Lower leg skin (tissue), 4 donors: Measurements from ENCODE around the gene EML5. TPM values are rescaled to one million over a fixed set of nuclear protein-coding genes. Genes with fewer than 3 reads are reported as not detected.

Experiments
- DNase-seq, 2 donors: peaks; one replicate each; pipeline ENCODE4 v3.0.0-alpha.2; 2019; ENCODE audit warnings: low spot score in 2 of 2
- H3K4me3 ChIP-seq: fragments of 200-600 bp; sonication (generic); 2 replicates; pipeline ENCODE4 v1.5.1; 2017; ENCODE audit warnings: mild to moderate bottlenecking, low read depth; ENCODE audit not compliant: poor library complexity, severe bottlenecking
- POLR2A ChIP-seq, 2 donors: fragments of 450-650 bp; IDR thresholded peaks; one replicate each; pipeline ENCODE4 v1.6.1; 2016 to 2017; ENCODE audit warnings: antibody characterized with exemption in 2 of 2, mild to moderate bottlenecking in 1 of 2, moderate library complexity in 1 of 2
- WGBS, 2 donors: methylation state at CpG; one replicate each; pipeline ENCODE4 v1.1.5; 2018; 5-methylcytosine and 5-hydroxymethylcytosine counted together
- intact Hi-C: fragments of 100-400 bp; cut with DNase I; formaldehyde crosslinking; loops from one replicate; pipeline ENCODE4 v1.15.0; 2023; ENCODE audit warnings: low total_unique reads
- total RNA-seq, 4 donors: library from RNA; depleted of rRNA; stranded (reverse); fragments of >200 nt; gene quantifications; one replicate each; pipeline ENCODE4 v1.1.0, GENCODE V29; 2016
- TF ChIP-seq, protein P1 (sequence below), 3 donors: fragments of 450-650 bp; IDR thresholded peaks; one replicate each; pipeline ENCODE4 v1.5.1; 2016; ENCODE audit warnings: antibody characterized with exemption in 3 of 3, mild to moderate bottlenecking in 3 of 3, moderate library complexity in 2 of 3

The EML5 gene
- total RNA-seq, 4 donors from 2014 or later: 0.17 to 0.62 (median 0.56) TPM

DNA sequence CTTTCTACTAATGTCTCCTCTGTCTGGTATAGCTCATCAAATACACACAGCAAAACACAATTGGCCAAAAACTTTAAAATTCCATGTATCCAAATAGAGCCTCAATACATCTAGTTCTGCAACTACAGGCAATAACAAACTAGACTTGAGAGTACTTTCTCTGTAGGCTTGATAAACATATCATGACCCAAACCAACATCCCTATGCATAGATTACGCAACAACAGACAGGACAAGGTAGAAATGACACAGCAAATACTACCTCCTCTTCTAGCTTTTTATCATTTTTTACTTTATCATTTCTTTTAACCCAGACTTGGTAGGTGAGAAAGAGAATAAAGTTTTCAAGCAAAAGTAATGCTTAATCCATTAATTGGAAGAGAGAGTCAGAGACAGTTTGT is 41.8 kb downstream of the EML5 start:
- no peak overlapping the region for H3K4me3 ChIP-seq
- intact Hi-C loops: no loop called here
- WGBS, 2 donors: 98 to 100% methylated on average over 1 of the region's 1 CpG
- no peak for TF ChIP-seq POLR2A (IDR thresholded peaks at IDR 0.05)
- TF ChIP-seq, protein P1, sequence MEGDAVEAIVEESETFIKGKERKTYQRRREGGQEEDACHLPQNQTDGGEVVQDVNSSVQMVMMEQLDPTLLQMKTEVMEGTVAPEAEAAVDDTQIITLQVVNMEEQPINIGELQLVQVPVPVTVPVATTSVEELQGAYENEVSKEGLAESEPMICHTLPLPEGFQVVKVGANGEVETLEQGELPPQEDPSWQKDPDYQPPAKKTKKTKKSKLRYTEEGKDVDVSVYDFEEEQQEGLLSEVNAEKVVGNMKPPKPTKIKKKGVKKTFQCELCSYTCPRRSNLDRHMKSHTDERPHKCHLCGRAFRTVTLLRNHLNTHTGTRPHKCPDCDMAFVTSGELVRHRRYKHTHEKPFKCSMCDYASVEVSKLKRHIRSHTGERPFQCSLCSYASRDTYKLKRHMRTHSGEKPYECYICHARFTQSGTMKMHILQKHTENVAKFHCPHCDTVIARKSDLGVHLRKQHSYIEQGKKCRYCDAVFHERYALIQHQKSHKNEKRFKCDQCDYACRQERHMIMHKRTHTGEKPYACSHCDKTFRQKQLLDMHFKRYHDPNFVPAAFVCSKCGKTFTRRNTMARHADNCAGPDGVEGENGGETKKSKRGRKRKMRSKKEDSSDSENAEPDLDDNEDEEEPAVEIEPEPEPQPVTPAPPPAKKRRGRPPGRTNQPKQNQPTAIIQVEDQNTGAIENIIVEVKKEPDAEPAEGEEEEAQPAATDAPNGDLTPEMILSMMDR (IDR thresholded peaks at IDR 0.05): no peak
- DNase-seq: no peak

DNA sequence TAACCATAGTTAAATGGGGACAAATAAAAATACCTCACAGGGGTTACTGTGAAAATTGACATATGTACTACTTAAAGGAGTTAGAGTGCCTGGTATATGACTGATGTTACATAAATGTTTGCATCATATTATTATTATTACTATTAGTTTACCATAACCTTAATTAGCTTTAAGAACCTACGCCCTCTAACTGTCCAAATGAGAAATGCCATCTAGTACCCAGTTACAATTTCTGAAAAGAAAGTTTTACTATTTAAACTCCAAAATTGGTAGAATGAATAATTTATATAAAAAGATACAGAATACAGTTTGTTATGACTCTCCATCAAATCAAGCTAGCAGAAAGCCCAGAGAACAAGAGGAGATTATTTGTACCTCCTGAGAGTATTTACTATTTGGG is 42.3 kb downstream of the EML5 start:
- TF ChIP-seq, protein P1 (IDR thresholded peaks at IDR 0.05): no peak
- TF ChIP-seq POLR2A (IDR thresholded peaks at IDR 0.05): no peak
- no peak overlapping the region for H3K4me3 ChIP-seq
- 79 to 85% methylated on average over 1 of the region's 1 CpG for WGBS, 2 donors
- intact Hi-C loops: no loop called here
- DNase-seq: no peak

GRCh38 chr14:88749139-88749538 is 43.6 kb downstream of the EML5 start:
- intact Hi-C loops: no loop called here
- no peak for TF ChIP-seq POLR2A (IDR thresholded peaks at IDR 0.05)
- TF ChIP-seq, protein P1 (IDR thresholded peaks at IDR 0.05): no peak
- no peak overlapping the region for H3K4me3 ChIP-seq
- 62 to 65% methylated on average over 1 of the region's 1 CpG for WGBS, 2 donors
- DNase-seq: no peak

DNA sequence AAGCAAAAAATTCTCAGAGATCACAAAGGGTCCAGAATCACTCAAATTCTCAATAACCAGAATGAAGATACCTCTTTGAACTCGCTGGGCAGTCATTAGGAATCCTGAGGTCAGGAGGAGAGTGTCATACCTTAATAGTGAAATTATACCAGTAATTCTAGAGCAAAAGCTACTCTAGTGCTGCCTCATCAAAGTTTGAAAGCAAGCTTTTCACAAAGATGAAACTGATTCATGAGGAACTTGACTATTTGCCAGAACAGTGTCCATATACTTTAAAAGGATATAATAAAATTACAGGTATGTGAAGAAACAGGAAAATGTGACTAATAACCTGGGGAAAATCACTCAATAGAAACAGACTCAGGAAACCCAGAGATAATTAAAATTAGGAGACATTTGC is 44.5 kb downstream of the EML5 start:
- no peak overlapping the region for H3K4me3 ChIP-seq
- DNase-seq: no peak
- intact Hi-C loops: no loop called here
- no peak for TF ChIP-seq POLR2A (IDR thresholded peaks at IDR 0.05)
- TF ChIP-seq, protein P1 (IDR thresholded peaks at IDR 0.05): no peak
- WGBS, 2 donors: 78 to 88% methylated on average over 1 of the region's 1 CpG

DNA sequence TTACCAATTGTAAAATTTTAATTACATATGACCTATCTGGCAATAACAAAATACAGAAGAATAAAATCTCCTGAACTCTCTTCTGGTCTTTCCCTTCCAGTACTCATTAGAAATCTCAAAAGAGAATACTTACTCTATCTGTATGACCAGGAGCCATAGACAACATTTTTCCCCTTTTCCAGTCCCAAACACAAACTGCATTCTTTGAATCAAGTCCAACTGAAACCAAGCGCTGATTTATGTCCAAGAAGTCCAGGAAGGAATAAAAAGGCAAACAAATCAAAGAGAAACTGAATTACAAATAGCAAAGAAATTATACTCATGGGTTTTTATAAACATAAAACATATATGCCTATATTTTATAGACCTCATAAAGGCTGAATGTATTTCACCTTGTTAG is 46.7 kb downstream of the EML5 start:
- no peak for TF ChIP-seq POLR2A (IDR thresholded peaks at IDR 0.05)
- TF ChIP-seq, protein P1 (IDR thresholded peaks at IDR 0.05): no peak
- DNase-seq: no peak
- intact Hi-C loops: no loop called here
- 59 to 67% methylated on average over 1 of the region's 1 CpG for WGBS, 2 donors
- H3K4me3 ChIP-seq: no peak overlapping the region

GRCh38 chr14:88737245-88737644 is 55.5 kb downstream of the EML5 start:
- 90 to 96% methylated on average over 7 to 9 of the region's 9 CpGs for WGBS, 2 donors
- TF ChIP-seq POLR2A (IDR thresholded peaks at IDR 0.05): no peak
- TF ChIP-seq, protein P1 (IDR thresholded peaks at IDR 0.05): no peak
- intact Hi-C loops: no loop called here
- no peak for DNase-seq
- H3K4me3 ChIP-seq: no peak overlapping the region
